Loucy (cell line): ENCODE results near the gene KCNC2.

Experiments
- CTCF ChIP-seq: fragments of 200-600 bp; sonication (generic); conservative IDR thresholded peaks from 2 replicates; pipeline ENCODE4 v1.5.1; 2014; ENCODE audit warnings: mild to moderate bottlenecking, antibody characterized with exemption, low read length
- EZH2phosphoT487 ChIP-seq: fragments of 200-600 bp; IDR thresholded peaks from 2 replicates; pipeline ENCODE4 v1.6.1; 2018; ENCODE audit warnings: antibody characterized with exemption, mild to moderate bottlenecking, moderate library complexity, borderline replicate concordance

GRCh38 chr12:75007133-75007532 is 202.5 kb downstream of the KCNC2 start:
- TF ChIP-seq CTCF = no peak
- TF ChIP-seq EZH2phosphoT487 = no peak
